K562 (cell line): ENCODE data around the gene ABLIM1.

Source experiments
- ZNF778 ChIP-seq: fragments of 450-650 bp; formaldehyde crosslinking; IDR thresholded peaks from 2 replicates; pipeline ENCODE4 v1.4.0; 2020; ENCODE audit warnings: mild to moderate bottlenecking, moderate library complexity
- TF ChIP-seq, protein P1 (sequence below): fragments of 450-650 bp; formaldehyde crosslinking; IDR thresholded peaks from 2 replicates; pipeline ENCODE4 v1.4.0; 2020; ENCODE audit warnings: mild to moderate bottlenecking, mixed read lengths
- TF ChIP-seq, protein P2 (sequence below), 3 experiments: IDR thresholded peaks in 2 of 3; conservative IDR thresholded peaks in 1 of 3; 2 replicates each; pipeline ENCODE4 v1.5.1; 2011 to 2012; ENCODE audit warnings: low read length in 3 of 3, mild to moderate bottlenecking in 3 of 3, control low read depth in 2 of 3, improper control_type of control experiment in 1 of 3, inconsistent platforms in 1 of 3, low read depth in 1 of 3, mixed read lengths in 1 of 3, moderate library complexity in 1 of 3; ENCODE audit not compliant: insufficient read depth in 2 of 3

DNA sequence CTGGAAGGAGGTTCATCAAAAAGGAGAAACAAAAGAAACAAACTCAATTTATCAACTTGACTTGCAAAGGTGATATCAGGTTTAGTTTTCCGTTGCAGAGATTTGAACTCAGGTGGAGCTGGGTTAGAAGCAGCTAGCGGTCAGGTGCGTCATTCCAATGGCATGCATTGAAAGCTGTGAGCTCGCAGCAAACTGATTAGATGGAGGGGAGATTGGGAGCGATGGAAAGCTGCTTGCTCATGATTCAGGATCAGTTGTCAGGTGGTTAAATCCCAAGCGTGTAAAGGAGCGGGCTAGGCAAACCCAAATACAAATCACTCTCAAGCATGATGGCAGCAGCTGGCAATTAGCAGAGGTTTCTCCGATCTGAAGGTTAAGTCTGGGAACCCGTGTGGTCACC lies 204.5 kb downstream of the ABLIM1 start:
- TF ChIP-seq, protein P1, sequence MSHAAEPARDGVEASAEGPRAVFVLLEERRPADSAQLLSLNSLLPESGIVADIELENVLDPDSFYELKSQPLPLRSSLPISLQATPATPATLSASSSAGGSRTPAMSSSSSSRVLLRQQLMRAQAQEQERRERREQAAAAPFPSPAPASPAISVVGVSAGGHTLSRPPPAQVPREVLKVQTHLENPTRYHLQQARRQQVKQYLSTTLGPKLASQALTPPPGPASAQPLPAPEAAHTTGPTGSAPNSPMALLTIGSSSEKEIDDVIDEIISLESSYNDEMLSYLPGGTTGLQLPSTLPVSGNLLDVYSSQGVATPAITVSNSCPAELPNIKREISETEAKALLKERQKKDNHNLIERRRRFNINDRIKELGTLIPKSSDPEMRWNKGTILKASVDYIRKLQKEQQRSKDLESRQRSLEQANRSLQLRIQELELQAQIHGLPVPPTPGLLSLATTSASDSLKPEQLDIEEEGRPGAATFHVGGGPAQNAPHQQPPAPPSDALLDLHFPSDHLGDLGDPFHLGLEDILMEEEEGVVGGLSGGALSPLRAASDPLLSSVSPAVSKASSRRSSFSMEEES (CRISPR knock-in tag): no peak
- TF ChIP-seq, protein P2, sequence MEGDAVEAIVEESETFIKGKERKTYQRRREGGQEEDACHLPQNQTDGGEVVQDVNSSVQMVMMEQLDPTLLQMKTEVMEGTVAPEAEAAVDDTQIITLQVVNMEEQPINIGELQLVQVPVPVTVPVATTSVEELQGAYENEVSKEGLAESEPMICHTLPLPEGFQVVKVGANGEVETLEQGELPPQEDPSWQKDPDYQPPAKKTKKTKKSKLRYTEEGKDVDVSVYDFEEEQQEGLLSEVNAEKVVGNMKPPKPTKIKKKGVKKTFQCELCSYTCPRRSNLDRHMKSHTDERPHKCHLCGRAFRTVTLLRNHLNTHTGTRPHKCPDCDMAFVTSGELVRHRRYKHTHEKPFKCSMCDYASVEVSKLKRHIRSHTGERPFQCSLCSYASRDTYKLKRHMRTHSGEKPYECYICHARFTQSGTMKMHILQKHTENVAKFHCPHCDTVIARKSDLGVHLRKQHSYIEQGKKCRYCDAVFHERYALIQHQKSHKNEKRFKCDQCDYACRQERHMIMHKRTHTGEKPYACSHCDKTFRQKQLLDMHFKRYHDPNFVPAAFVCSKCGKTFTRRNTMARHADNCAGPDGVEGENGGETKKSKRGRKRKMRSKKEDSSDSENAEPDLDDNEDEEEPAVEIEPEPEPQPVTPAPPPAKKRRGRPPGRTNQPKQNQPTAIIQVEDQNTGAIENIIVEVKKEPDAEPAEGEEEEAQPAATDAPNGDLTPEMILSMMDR (IDR thresholded peaks at IDR 0.05 in 2 of 3, conservative IDR thresholded peaks at IDR 0.05 in 1 of 3; ENCODE audit: insufficient read depth in 2 of 3, low read depth in 1 of 3, low read length in 3 of 3): no peak
- no peak for TF ChIP-seq ZNF778 (CRISPR knock-in tag)
